Endothelial cell (in vitro differentiated cells): ENCODE data around the gene ATXN7L1. TPM values are rescaled to one million over a fixed set of nuclear protein-coding genes. Genes with fewer than 3 reads are reported as not detected.

Experiments used
- DNase-seq: peaks from one replicate; pipeline ENCODE4 v3.0.0; 2021; ENCODE audit warnings: low spot score
- H3K27ac Mint-ChIP-seq: one replicate; pipeline ENCODE4 v1.8.0; 2021; ENCODE audit warnings: mixed read lengths, inconsistent platforms; ENCODE audit not compliant: unreplicated experiment
- H3K27me3 Mint-ChIP-seq: one replicate; pipeline ENCODE4 v1.8.0; 2021; ENCODE audit warnings: mild to moderate bottlenecking, moderate library complexity, mixed read lengths, inconsistent platforms; ENCODE audit not compliant: unreplicated experiment
- H3K36me3 Mint-ChIP-seq: one replicate; pipeline ENCODE4 v1.8.0; 2021; ENCODE audit warnings: mild to moderate bottlenecking, low read depth, mixed read lengths, inconsistent platforms; ENCODE audit not compliant: unreplicated experiment
- H3K4me1 Mint-ChIP-seq: one replicate; pipeline ENCODE4 v1.8.0; 2021; ENCODE audit warnings: mild to moderate bottlenecking, mixed read lengths, inconsistent platforms; ENCODE audit not compliant: unreplicated experiment
- H3K4me3 Mint-ChIP-seq: one replicate; pipeline ENCODE4 v1.8.0; 2021; ENCODE audit warnings: mild to moderate bottlenecking, mixed read lengths, inconsistent platforms; ENCODE audit not compliant: unreplicated experiment
- H3K9me3 Mint-ChIP-seq: one replicate; pipeline ENCODE4 v1.8.0; 2021; ENCODE audit warnings: mixed read lengths, inconsistent platforms; ENCODE audit not compliant: unreplicated experiment
- CTCF ChIP-seq: fragments of 200-600 bp; sonication (generic); IDR thresholded peaks from one replicate; pipeline ENCODE4 v1.5.0; 2021; ENCODE audit warnings: antibody characterized with exemption; ENCODE audit not compliant: unreplicated experiment
- total RNA-seq: library from RNA; stranded (reverse); fragmentation: NEBNext Ultra II Directional; extraction: Animal tissue kit (Norgen Biotek cat#: 25700); gene quantifications from one replicate; pipeline ENCODE4 v1.2.1, GENCODE V29; 2021; ENCODE audit not compliant: unreplicated experiment

The ATXN7L1 gene
- total RNA-seq, 1 donor from 2014 or later = 18.4 TPM

GRCh38 chr7:105613611-105614330 is 262.6 kb downstream of the ATXN7L1 start:
- peaks cover 11% of the 10 kb centered on the region for H3K4me1 Mint-ChIP-seq
- no peak overlapping the region for H3K27ac Mint-ChIP-seq
- peak overlapping the region; percentile 53 for H3K4me3 Mint-ChIP-seq
- H3K36me3 Mint-ChIP-seq = peaks cover 12% of the 10 kb centered on the region
- no peaks in the 10 kb centered on the region for H3K9me3 Mint-ChIP-seq
- no peak for TF ChIP-seq CTCF
- H3K27me3 Mint-ChIP-seq = peaks cover 14% of the 10 kb centered on the region
- DNase-seq = no peak

- TF ChIP-seq CTCF = no peak
- H3K4me1 Mint-ChIP-seq = peaks cover 11% of the 10 kb centered on the region
- peaks cover 12% of the 10 kb centered on the region for H3K36me3 Mint-ChIP-seq
- peaks cover 14% of the 10 kb centered on the region for H3K27me3 Mint-ChIP-seq
- DNase-seq = no peak
- H3K9me3 Mint-ChIP-seq = no peaks in the 10 kb centered on the region
- H3K4me3 Mint-ChIP-seq = no peak overlapping the region
- H3K27ac Mint-ChIP-seq = no peak overlapping the region
Measured at GRCh38 chr7:105612806-105613205, 263.6 kb downstream of the ATXN7L1 start.

- no peak for DNase-seq
- no peak overlapping the region for H3K4me3 Mint-ChIP-seq
- peaks cover 11% of the 10 kb centered on the region for H3K4me1 Mint-ChIP-seq
- no peaks in the 10 kb centered on the region for H3K9me3 Mint-ChIP-seq
- peaks cover 14% of the 10 kb centered on the region for H3K27me3 Mint-ChIP-seq
- no peak for TF ChIP-seq CTCF
- peaks cover 12% of the 10 kb centered on the region for H3K36me3 Mint-ChIP-seq
- H3K27ac Mint-ChIP-seq = no peak overlapping the region
Measured at GRCh38 chr7:105611856-105612775, 264.3 kb downstream of the ATXN7L1 start.

- DNase-seq = no peak
- H3K9me3 Mint-ChIP-seq = no peaks in the 10 kb centered on the region
- TF ChIP-seq CTCF = no peak
- no peak overlapping the region for H3K4me3 Mint-ChIP-seq
- peaks cover 11% of the 10 kb centered on the region for H3K4me1 Mint-ChIP-seq
- no peak overlapping the region for H3K27ac Mint-ChIP-seq
- H3K27me3 Mint-ChIP-seq = peaks cover 14% of the 10 kb centered on the region
- peaks cover 12% of the 10 kb centered on the region for H3K36me3 Mint-ChIP-seq
Measured at GRCh38 chr7:105610165-105610930, 266.1 kb downstream of the ATXN7L1 start.
